GM21619 (cell line): ENCODE results near the gene HOXC10.

ENCODE experiments used
- ATAC-seq: cut with Tn5 transposase; IDR thresholded peaks from one replicate; pipeline ENCODE4 v1.9.1; 2021; ENCODE audit not compliant: unreplicated experiment

HOXC10 gene

DNA sequence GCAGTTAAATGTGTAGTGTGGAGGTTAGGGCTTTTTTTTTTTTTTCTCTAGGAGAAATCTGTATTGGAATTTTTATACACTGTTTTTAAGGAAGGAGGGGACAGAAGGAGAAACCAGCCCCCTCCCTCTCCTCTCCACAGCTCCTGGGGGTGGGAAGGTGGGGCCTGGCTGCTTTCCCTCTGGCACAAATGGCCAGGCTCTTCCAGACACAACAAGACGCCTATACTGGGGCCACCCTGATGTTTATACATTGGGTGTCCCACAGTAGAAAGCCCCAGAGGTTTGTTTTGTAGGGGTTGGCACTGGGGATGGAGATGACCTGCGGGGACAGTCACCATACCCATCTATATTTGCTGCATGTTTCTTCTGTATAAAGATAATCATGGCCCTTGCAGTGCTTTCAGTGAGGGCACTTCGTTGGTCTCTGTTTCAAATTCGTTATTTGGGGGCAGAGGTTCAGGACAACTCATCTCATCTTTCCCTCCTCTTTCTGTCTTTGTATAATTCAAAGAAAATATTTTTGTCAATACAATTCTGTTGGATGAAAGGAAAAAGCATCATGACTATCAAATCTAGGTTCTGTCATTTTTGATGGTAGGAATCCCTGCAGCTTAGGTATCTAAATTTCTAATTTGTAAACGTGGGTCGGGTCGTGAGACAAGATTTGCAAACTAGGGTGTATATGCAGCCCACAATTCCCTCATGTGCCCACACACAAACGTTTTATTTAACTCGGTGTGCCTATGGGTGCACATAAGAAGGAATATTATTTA is 7.9 kb upstream of the HOXC10 start:
- ATAC-seq = no peak

- no peak for ATAC-seq
Measured at GRCh38 chr12:53977596-53978445, 7.1 kb upstream of the HOXC10 start.

- no peak for ATAC-seq
Measured at GRCh38 chr12:53978477-53979356, 6.2 kb upstream of the HOXC10 start.

GRCh38 chr12:53980104-53980801 is 4.7 kb upstream of the HOXC10 start:
- ATAC-seq = no peak

GRCh38 chr12:53980802-53981496 is 4.0 kb upstream of the HOXC10 start:
- ATAC-seq = no peak

DNA sequence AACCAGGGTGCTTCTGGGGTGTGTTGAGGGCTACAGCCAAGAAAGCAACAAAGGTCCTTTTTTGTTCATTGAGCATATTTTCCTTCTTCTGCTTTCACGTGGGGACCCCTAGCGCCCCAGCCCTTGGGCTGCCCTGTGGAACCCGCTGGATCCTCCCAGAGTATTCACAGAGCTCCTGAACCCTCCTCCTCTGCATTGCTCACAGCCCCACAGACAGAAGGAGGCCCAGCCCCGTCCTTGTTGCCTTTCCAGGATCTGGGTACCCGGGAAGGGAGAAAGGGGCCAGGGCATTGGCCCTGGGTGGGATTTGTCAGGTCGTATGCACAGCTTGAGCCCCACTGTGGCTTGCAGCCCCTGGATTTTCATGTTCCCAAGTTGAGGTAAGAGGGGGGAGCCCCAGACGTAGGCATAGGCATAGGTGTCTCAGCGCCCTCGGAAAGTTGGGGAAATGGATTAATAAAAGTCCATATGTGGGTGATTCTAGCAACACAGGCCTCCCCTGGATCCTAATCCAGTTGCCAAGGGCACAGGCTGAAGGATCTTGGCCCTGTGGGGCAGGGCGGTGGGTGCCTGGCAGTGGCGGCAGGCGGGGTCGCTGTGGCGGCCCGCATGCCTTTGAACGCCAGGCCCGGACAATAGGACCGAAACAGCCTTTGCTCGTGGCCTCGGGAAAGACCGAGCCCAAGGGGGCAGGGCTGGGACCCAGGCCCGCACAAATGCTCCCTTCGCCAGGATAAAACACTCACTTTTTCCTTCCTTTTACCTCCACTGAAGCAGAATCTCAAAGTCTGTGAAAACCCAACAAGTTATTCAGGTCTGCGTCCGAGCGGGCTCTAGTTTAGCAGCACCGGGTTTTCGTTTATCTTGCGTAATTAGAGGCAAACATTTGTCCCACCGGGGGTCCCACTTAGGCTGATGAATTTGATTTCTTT is 3.0 kb upstream of the HOXC10 start:
- ATAC-seq = no peak

DNA sequence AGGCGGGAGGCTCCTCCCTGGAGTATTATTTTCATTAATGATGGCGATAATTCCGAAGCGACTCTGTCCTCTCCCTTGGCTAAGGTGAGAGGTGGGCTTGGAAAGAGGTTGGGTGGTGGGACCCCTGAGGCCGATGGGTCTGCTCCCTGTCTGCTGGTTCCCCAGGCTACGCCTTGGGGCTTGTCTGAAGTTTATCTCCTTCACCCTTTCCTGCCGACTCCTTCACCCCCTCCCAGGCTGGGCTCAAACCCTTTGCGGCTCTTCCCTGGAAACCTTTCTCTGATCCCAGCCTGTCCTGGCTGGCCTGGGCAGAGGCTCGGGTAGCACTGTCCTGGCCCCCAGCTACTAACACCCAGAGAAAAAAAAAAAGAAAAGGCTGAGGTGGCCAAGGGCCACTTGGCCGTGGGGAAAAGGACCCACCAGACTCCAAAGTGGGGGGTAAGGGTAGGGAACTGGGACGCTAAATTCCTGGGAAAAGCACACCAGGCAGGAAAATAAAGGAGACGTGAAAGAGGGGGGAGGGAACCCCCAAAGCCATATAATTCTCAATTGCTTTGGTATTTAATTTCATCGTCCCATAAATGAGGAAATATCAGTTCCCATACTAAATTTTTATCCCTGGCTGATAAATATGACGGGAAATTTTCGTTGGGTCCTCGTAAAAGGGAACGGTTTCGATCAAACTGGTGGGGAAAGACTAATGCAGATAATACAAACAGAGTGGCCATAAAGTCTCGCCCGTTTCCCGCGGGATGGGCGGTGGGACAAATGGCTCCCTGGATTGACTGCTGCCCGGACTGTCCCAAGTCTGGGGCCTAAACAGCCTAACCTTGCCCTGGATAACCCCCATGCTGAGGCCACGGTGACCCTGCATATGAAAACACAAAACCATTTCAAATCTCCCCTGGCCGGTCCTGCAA is 2.0 kb upstream of the HOXC10 start:
- ATAC-seq = no peak

- no peak for ATAC-seq
Measured at GRCh38 chr12:53983568-53983949, 1.4 kb upstream of the HOXC10 start.

DNA sequence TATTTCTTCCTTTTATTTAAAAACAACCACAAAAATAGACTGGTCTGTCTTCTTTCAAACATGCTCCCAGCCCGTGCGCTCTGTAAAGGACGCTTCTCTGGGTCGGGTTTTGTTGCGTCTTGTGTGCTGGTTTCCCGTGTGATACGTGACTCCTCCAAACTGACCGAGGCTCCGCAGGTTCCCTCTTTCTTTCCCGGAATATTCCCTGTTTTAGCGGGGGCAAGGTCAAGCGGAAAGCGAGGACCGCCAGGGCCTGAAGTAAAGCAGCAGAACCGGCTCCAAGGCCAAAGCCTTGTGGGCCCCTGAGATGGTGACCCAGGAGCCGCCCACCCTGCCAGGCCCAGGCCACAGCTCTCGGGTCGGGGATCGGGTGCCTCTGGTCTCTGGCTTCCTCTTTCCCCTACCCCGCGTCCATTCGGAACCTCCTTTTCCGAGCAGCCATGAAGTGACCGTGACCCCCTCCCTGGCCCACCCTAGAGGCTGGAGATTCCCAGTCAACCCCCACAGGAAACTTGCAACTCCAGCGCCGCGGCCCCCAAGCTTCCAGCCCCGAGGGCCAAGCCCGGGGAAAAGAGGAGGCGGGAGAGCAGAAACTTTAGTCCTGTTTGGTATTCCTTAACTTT is 885 bp upstream of the HOXC10 start:
- no peak for ATAC-seq

- ATAC-seq = no peak
Measured at GRCh38 chr12:53985692-53985993, 697 bp downstream of the HOXC10 start.

- ATAC-seq = no peak
Measured at GRCh38 chr12:53985994-53986685, 1.2 kb downstream of the HOXC10 start.

DNA sequence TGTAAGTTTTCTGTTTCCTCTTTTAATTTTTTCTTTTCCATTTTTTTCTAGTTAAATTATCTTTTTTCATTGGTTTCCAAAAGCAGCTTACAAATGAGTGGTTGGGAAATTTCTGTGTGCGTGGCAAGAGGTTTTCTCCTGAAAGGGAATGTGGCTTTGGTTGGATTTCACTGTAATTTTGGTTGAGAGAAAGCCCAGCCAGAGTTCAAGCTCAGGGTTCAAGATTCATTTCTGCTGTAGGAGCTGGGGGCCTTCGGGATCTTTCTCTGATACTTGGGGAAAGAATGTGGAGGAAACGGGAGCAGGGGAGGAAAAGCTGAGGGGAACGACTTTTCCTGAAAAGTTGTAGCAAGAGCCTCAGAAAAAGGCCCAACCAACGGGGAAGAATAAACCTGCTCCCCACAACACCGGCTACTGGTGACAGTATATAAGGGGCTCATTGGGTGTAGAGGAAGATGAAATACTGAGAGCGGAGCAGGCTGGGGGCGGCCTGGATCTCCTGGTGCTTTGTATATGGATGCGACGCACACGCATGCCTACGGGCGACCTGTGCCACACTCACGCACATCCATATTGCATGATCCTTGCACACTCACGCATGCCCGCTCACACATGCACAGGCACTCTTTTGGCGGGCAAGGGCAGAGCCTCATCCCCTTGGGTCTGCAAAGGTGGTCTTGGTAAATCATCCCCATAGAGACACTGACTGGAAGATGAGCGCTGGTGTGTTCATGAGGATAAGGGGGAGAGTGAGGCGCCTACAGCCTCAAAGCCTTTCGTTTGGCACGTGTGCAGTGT is 1.9 kb downstream of the HOXC10 start:
- ATAC-seq = no peak

DNA sequence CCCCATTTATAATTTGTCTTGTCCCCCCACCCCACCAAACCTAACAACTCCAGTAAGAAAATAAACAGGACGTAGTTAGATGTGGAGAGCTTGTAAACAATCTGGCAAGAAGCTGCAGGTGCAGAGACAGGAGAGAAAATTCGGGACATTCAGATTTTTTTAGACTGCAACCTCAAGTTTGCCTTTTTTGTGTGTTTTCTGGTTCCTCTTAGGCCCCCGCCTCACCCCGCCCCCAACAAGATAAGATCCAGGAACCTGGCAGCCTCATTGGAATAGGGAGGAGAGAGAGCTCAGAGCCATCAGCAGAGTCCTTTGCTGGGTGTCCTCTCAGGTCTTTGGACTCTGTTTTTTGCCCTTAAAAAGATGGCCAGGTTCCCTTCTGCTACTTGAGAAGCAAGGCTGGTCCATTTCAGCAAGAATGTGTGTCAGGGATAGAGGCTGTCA is 2.9 kb downstream of the HOXC10 start:
- ATAC-seq = no peak

GRCh38 chr12:53988541-53989226 is 3.7 kb downstream of the HOXC10 start:
- ATAC-seq = no peak

GRCh38 chr12:53989227-53990113 is 4.5 kb downstream of the HOXC10 start:
- peak; percentile 55 for ATAC-seq
